NCI-H146 (cell line): ENCODE measurements around the gene ID1.
A peak's percentile ranks its signal among the peaks of the same experiment; 100 is the strongest.
"Not testable (repeated sequence)": the region's sequence is repeated elsewhere in the genome, so short reads cannot be mapped to it uniquely, and the experiment has no call there.

Source experiments
- DNase-seq: peaks from one replicate; lab custom pipeline; 2025; lab: John Stamatoyannopoulos, UW

Gene ID1

GRCh38 chr20:31573555-31574321 lies 31.4 kb upstream of the ID1 start:
- peak; percentile 79 for DNase-seq

DNA sequence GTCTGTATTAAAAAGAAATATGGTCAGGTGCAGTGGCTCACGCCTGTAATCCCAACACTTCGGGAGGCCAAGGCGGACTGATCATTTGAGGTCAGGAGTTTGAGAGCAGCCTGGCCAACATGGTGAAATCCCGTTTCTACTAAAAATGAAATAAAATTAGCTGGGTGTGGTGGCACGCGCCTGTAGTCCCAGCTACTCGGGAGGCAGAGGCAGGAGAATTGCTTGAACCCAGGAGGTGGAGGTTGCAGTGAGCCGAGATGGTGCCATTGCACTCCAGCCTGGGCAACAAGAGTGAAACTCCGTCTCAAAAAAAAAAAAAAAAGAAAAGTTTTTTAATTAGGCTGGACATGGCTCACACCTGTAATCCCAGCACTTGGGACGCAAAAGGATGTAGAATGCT lies 30.1 kb upstream of the ID1 start:
- DNase-seq, result not testable (repeated sequence)

DNA sequence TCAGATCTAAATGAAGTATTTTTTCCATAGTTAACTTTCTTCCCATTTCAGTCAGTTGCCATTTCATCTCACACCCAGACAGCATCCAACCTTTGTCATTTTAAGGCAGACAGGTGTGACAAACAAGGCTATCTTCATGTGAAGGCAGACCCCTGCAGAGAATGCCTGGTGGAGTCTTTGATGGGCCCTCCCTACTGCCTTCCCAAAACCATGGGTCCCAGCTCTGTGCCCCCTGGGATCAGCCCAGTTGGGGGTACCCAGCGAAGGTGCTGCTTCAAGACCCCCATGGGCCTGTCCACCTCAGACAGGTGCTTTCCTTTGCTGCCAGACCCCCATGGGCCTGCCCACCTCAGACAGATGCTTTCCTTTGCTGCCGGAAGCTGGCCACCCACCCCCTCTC lies 28.3 kb upstream of the ID1 start:
- DNase-seq, result peak; percentile 42

GRCh38 chr20:31577194-31577593 lies 27.9 kb upstream of the ID1 start:
- DNase-seq, result no peak

GRCh38 chr20:31578448-31579138 lies 26.5 kb upstream of the ID1 start:
- no peak for DNase-seq

- DNase-seq, result no peak
Measured at GRCh38 chr20:31579245-31579644, 25.8 kb upstream of the ID1 start.

DNA sequence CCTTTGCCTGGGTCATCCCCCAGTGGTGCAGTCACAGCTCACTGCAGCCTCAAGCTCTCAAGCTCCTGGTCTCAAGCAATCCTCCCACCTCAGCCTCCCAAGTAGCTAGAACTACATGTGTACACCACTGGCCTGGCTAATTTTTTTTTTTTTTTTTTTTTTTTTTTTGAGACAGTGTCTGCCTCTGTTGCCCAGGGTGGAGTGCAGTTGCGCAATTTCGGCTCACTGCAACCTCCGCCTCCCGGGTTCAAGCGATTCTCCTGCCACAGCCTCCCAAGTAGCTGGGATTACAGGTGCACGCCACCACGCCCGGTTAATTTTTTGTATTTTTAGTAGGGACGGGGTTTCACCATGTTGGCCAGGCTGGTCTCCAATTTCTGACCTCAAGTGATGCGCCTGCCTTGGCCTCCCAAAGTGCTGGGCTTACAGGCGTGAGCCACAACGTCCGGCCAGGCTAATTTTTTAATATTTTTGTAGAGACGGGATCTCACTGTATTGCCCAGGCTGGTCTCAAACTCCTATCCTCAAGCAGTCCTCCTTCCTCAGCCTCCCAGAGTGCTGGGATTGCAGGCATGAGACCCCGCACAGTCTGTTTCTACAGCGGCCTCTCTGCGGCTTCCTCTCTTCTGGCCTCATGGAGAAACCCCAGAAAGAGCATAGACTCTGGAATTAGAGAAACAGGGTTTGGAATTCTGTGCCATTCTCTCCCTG lies 25.0 kb upstream of the ID1 start:
- DNase-seq, result not testable (repeated sequence)

- DNase-seq, result no peak
Measured at GRCh38 chr20:31580706-31581105, 24.4 kb upstream of the ID1 start.

- DNase-seq, result no peak
Measured at GRCh38 chr20:31581391-31581790, 23.7 kb upstream of the ID1 start.

GRCh38 chr20:31587545-31588389 lies 17.3 kb upstream of the ID1 start:
- DNase-seq, result peak; percentile 66

GRCh38 chr20:31590717-31591225 lies 14.3 kb upstream of the ID1 start:
- DNase-seq, result no peak

DNA sequence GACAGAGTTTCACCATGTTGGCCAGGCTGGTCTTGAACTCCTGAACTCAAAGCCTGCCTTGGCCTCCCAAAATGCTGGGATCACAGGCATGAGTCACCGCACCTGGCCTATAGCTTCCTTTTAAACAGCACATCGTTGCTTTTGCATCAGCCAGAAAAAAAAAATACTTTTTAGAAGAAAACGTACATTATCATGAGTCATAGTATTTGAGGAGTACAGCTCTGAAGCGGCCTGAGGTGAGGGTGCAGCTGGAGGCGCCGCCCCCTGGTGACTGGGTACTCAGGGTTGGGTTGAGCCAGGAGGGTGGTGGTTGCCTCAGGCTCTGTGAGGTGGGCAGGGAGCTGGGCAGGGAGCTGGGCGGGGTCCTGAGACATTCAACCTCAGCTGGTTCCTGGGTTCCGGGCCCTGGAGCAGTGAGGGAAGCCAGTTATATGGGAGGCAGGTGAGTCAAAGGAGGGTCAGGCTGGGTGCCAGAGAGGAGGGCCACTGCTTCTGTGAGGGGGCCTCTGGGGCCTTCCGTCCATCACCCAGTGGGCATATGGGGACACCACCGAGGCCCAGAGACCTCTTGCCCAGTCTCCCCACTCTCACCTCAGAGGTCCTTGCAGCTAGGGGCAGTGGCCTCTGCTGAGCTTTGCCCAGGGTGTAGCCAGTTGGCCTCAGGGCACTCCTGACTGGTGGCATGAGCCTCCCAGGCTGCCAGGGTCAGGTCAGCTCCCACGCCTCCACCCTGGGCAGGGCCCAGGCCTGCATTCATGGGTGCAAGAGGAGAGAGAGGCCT lies 11.7 kb upstream of the ID1 start:
- peak; percentile 79 for DNase-seq

GRCh38 chr20:31594002-31594557 lies 11.0 kb upstream of the ID1 start:
- no peak for DNase-seq

DNA sequence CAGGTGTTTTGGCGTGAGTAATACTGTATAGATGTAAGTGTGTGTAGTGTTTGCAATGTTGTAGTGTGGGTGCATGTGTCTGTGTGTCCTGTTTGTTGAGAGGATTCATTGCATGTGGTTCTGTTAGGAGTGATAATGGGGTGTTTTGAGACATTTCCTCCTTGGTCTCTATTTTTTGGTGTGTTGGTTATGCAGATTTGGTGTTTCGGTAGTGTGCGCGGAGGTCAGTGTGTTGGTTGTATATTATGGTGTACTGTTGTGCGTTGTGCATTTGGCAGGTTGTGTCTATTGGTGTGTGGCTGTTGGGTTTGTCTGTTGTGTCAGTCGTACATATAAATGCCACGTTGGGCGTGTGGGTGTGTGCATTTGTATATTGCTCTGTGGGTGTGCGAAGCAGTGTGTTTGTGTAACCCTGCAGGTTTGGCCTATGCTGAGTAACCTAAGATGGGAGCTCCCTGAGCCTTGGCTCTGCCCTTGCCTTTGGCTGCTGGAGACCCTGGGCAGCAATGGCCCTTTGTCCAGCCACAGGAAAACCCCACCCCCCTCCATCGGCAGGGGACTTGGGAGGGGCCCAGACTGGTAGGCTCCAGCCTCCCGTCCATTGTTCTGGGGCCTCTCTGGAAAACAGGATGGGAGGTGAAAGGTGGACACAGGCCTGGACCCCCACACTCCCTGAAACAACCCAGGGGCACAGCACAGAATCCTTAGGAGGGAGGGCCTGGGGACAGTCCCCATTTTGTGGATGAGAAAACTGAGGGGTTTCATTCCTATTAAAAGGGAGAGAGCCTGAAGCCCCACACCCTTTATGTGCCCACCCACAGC lies 10.3 kb upstream of the ID1 start:
- DNase-seq, result peak; percentile 86

DNA sequence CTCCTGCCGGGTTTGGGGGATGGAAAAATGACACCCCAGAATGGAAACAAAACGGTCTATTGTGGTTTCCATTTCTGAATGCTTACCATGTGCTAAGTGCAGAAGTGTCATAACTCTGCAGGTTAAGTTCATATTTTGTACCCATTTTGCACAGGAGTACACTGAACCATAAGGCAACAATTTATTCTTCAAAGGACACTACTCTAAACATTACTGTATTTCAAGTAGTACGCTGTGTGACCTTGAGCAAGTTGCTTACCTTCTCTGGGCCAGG lies 9.8 kb upstream of the ID1 start:
- no peak for DNase-seq

DNA sequence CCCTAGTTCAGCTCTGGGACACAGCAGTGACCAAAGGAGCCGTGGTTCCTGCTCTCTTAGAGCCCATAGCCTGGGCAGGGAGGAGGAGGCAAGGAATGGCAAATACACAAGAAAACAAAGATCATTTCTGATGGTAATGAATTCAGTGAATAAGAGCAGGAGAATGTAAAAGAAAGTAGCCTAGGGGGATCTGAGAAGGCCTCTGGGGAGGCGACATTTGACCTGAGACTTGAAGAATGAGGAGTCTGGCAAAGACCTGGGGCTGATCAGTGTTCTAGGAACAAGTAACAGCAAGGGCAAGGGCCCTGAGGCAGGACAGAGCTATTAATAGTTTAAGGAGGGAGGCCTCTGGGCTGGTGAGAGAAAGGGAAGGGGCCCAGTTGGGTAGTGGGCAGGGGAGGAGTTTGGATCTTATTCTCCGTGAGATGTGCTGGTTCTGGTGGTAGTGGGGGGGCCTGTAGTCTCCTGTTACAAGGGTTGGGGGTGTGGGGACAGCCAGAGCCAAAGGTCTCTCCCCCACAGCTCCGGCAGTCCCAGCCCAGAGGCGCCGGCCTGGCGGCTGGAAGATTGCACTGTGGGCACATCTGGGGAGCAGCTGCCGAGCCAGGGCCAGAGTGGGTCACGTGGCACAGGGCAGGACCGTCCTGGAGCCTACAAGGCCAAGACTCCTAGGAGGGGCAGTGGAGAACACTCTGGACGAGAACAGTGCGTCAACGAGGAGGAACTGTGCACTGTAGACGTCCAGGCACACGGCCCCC lies 9.3 kb upstream of the ID1 start:
- no peak for DNase-seq

DNA sequence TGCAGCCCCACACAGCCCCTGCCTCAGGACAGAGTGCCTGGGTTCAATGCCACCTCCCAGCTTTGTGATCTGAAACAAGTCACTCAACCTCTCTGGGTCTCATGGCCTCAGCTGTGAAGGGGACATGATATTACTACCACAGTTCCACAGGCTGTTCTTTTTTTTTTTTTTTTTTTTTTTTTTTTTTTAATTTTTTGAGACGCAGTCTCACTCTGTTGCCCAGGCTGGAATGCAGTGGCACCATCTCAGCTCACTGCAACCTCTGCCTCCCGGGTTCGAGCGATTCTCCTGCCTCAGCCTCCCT lies 8.7 kb upstream of the ID1 start:
- DNase-seq, result not testable (repeated sequence)

- DNase-seq, result peak; percentile 67
Measured at GRCh38 chr20:31596831-31597480, 8.1 kb upstream of the ID1 start.

DNA sequence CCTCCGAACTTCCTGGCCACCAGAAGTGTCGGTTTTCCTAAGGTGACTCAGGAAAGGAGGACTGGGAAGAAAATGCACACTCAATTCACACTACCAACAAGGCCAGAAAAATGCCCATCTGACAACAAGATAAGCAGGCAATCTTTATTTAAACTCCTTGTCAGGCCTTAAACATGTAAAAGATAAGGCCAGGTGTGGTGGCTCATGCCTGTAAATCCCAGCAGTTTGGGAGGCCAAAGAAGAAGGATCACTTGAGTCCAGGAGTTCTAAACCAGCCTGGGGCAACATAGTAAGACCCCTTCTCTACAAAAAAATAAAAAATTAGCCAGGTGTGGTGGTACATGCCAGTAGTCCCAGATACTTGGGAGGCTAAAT lies 7.6 kb upstream of the ID1 start:
- DNase-seq, result no peak
